NCI-H128 (cell line): ENCODE data around the gene FAM107B.

Experiments
- DNase-seq: peaks from one replicate; lab custom pipeline; 2025; ENCODE audit not compliant: unreplicated experiment; lab: John Stamatoyannopoulos, UW

The FAM107B gene

DNA sequence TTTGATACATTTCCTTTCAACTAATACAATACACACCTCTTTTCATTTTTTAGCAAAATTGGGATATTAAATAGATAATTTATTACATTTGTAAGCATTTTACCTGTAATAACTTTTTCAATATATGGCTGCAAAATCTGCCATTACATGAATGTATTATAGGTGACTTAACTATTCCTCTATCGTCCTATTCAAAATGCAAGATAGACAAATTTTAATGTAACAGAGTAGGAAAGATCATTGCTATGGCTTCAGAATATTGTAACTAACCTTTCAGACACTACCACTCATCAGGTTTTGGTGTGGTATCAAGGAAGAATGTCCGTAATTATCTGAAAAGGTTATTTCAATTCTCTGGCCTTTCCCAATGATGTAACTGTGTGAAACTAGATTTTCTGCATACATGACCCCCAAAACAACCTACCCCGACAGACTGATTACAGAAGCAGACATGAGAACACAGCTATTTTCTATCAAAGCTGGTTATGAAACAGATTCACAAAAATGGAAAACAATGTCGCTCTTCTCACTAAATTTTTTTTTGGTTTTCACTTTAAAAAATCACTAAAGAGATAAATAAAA is 211.2 kb downstream of the FAM107B start:
- DNase-seq = no peak

- no peak for DNase-seq
These were observed 211.7 kb downstream of the FAM107B start for GRCh38 chr10:14563076-14563336.

- no peak for DNase-seq
These were observed 212.2 kb downstream of the FAM107B start for GRCh38 chr10:14562218-14563075.

DNA sequence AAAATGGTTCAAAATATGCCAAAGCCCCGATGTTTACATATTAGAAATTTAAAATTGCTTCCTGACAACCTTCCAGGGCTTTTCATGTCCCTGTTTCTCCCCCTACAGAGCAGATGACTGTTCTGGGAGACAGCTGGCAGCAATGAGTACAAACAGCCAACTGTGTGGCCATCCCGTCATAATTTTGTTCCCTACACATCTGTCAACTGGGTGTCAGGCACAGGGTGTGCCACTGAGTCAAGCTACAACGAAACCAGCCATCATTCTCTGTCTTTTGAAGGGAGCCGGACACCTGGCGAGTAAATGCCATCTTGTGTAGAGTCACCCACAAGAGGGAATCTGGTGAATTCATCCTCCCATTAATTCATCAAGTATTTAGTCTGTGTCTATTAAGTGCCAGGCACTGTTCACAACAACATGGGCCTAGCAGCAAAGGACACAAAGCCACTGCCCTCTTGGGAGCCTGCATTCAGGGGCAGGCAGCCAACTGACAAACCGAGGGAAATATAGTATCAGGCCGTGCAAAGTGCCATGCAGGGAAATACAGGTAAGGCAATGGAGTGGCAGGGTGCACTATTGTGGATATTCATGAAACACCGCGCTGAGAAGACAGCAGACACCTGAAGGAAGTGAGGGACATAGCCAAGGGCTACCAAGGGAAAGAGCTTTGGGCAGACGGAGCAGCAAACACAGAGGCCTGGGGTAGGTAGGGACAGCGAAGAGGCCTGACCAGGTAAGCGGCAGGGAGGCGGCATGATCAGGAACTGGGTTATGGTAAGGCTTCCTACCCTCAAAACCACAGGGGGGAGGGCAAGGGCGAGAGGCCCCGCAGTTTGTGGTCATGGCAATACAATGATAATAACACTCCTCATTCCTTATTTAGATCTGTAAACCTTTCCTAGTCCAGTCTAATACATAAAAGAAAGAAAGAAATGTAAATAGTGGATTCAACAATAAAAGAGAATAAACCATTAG is 213.6 kb downstream of the FAM107B start:
- DNase-seq = no peak

DNA sequence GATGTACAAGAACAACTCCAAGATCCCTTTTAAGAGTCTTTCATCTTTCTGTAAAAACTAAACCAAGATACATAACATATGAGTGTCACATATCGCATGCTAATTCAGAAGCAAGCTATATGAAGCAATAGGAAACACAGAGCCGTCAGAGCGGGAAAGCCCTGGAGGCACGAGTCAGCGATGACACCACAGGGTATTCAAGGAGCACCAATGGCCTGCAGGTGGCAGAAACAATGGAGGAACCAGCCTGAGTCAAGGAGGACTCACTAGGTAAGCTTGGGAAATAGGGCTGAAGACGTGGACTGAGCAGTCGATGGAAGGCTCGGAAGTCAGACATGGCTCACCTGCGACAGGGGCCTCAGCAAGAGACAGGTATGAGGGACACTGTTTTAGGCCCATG is 214.4 kb downstream of the FAM107B start:
- no peak for DNase-seq

GRCh38 chr10:14558025-14558424 is 216.7 kb downstream of the FAM107B start:
- no peak for DNase-seq

DNA sequence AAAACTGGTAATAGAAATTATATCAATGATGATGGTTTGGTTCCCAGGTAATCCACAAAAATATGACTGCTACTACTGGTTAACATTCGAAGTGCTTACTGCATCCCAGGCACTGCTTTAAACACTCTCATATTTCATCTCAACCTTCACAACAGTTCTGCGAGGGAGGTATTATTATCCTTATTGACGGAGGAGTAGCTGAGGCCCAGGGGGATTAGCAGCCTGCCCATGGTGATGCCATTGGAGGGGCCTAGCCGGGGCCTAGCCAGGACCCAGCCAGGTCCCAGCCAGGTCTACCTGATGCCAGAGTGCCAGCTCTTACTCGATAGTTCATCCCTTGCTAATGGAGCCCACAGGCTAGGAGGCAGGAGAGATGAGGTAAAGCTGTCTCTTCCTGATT is 217.1 kb downstream of the FAM107B start:
- no peak for DNase-seq

GRCh38 chr10:14556285-14556956 is 218.3 kb downstream of the FAM107B start:
- no peak for DNase-seq

DNA sequence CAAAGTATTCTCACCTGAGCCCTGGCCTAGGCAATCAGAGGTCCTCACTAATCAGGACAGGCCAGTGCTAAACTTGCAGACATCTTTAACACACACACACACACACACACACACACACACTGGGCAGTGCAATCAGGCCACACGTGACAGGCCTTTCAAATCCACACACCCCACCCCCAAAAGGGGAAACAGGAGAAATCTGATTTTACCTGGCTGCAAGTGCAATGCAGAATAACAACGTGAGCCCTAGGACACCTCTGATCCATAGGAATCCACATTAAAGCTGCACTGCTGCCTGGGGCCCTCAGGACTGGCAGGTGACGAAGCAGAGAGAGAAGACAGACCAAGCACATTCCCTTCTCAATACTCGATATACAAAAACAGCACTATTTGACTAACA is 218.9 kb downstream of the FAM107B start:
- no peak for DNase-seq

GRCh38 chr10:14554491-14555205 is 220.0 kb downstream of the FAM107B start:
- DNase-seq = no peak

- DNase-seq = no peak
These were observed 220.6 kb downstream of the FAM107B start for GRCh38 chr10:14554091-14554490.

DNA sequence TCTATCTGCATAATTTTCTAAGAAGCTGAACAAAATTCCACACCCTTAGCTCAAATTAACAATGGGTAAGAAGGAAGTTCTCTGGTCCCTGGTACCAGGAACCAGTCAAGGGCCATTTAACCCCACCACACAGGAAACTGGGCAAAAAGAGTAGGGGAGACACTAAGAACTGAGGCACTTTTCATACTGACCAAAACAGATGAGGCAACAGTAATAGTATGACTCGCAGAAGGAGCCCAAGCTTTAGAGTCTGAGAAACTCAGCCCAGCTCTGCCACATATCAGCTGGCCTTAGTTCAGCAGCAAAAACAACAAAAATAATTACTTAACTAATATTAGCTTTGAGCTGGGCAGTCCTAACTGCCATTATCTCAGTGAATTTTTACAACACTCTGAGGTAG is 221.2 kb downstream of the FAM107B start:
- DNase-seq = no peak

GRCh38 chr10:14552015-14552414 is 222.7 kb downstream of the FAM107B start:
- DNase-seq = no peak

DNA sequence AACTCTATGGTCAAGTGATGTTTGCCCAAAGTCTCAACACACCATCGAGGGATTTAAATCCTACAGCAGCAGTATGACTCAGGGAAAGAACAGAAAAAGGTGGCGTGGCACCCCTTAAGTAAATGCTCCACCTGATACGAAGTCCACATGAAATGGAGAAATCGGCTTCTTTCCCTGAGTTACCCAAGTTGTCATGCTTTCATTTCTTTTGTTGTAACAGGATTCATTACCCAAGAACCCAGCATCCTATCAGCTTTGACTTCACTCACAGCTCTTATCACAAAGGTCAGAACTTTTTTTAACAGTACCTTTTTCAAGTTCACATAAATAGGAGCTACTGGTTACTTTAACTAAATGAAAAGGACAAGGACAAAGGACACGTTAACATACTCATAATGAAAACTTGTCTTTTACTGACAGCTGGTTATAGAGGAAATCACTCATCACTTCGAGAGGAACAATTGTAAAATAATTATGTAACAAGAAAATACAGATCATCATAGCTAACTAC is 224.2 kb downstream of the FAM107B start:
- DNase-seq = no peak

GRCh38 chr10:14549496-14549895 is 225.2 kb downstream of the FAM107B start:
- DNase-seq = no peak

- no peak for DNase-seq
These were observed 225.7 kb downstream of the FAM107B start for GRCh38 chr10:14548970-14549369.

- no peak for DNase-seq
These were observed 226.2 kb downstream of the FAM107B start for GRCh38 chr10:14548474-14548873.

DNA sequence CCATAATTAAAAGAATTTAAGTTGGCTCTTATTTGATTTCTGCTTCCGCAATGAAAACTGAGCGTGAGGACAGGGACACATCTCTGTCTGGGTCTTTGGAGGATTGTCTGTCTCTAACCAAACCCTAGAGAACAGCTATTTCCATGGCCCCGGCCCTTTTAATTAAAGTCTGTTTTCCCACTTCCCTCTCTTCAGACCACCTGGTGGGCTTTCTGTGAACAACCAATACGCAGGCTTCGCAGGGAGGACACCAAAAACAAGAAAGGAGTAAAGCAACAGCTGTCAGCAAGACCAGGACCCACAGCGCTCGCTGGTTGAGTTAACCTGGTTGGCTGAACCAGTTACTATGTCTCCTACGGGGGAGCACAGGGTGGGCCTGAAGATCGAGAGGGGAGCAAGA is 226.9 kb downstream of the FAM107B start:
- no peak for DNase-seq

GRCh38 chr10:14545827-14546226 is 228.9 kb downstream of the FAM107B start:
- no peak for DNase-seq

DNA sequence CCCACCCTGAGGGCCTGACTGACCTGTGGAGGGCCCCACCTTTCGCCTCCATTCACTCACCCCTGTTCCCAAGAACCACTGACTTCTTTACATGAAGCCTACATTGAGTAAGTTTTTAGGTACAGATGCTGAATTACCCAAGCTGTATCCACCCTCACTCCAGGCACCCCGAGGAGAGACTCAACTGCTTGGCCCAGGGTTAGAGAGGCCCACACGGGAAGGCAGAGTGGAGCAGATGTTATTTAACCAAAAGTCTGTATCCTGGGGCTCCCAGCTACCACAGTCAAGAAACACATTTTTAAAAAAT is 230.8 kb downstream of the FAM107B start:
- no peak for DNase-seq
